Measurements from ENCODE around the gene PLEKHM2. TPM values are rescaled to one million over a fixed set of nuclear protein-coding genes. Genes with fewer than 3 reads are reported as not detected.

The PLEKHM2 gene
- total RNA-seq, 1 experiment from 2014 or later = 45.9 TPM

- DNase-seq = no peak
- H3K9ac ChIP-seq (ENCODE audit: extremely low read depth, insufficient read length, low read length) = no peak overlapping the region
- H2BK12ac ChIP-seq (ENCODE audit: insufficient read length, low read depth, low read length) = no peak overlapping the region
- no peak overlapping the region for H2BK120ac ChIP-seq (ENCODE audit: low read depth, low read length, poor library complexity, severe bottlenecking)
- H3K27me3 Mint-ChIP-seq (ENCODE audit: low read depth) = no peaks in the 10 kb centered on the region
- no peak overlapping the region for H4K8ac ChIP-seq (replicated peaks; ENCODE audit: insufficient read length, low read depth, low read length)
- H3K9me3 ChIP-seq (ENCODE audit: control insufficient read depth, low read depth, low read length) = no peaks in the 10 kb centered on the region
- peaks cover 9 to 16% of the 10 kb centered on the region in 2 experiments for H3K4me1 Mint-ChIP-seq
- no peak overlapping the region for H3K27ac ChIP-seq (ENCODE audit: insufficient read length, low read depth, low read length)
- H3K27me3 ChIP-seq (ENCODE audit: insufficient read depth, low read length) = no peaks in the 10 kb centered on the region
- no peak overlapping the region for H3K4me2 ChIP-seq (ENCODE audit: insufficient read depth, insufficient read length, low read length)
- no peaks in the 10 kb centered on the region for H4K20me1 ChIP-seq (ENCODE audit: control insufficient read depth, insufficient read depth, insufficient read length)
- no peak overlapping the region for H3K56ac ChIP-seq (ENCODE audit: insufficient read length, low read depth, low read length)
- H2BK15ac ChIP-seq (ENCODE audit: low read depth, low read length) = no peak overlapping the region
- H2BK5ac ChIP-seq (ENCODE audit: insufficient read length, low read length) = no peak overlapping the region
- H4K91ac ChIP-seq (ENCODE audit: insufficient read length, low read depth, low read length) = no peak overlapping the region
- H3K4ac ChIP-seq (ENCODE audit: low read depth, low read length) = no peak overlapping the region
- no peak overlapping the region for H3K18ac ChIP-seq (ENCODE audit: insufficient read length, low read depth, low read length)
- H3K27ac Mint-ChIP-seq = no peak overlapping the region
- H3K4me1 ChIP-seq (ENCODE audit: insufficient read depth, low read length) = no peaks in the 10 kb centered on the region; the same call in 1 of the 2 replicates
- no peak overlapping the region for H4K5ac ChIP-seq (ENCODE audit: insufficient read length, low read depth, low read length)
- no peaks in the 10 kb centered on the region for H3K23me2 ChIP-seq (ENCODE audit: insufficient read length, low read depth, low read length, poor library complexity, severe bottlenecking)
- no peak overlapping the region for H2AK5ac ChIP-seq (ENCODE audit: insufficient read length, low read length)
- no CpG with 5 or more reads among the region's 3 CpGs for WGBS (ENCODE audit: extremely low coverage, insufficient read length, low lambda C conversion rate)
- no peak overlapping the region for H2AFZ ChIP-seq (ENCODE audit: low read length)
- H3K79me2 ChIP-seq (ENCODE audit: insufficient read depth, low read length) = no peaks in the 10 kb centered on the region
- no peak overlapping the region for H2BK20ac ChIP-seq (ENCODE audit: low read depth, low read length, poor library complexity, severe bottlenecking)
- no peak overlapping the region for H3K4me3 Mint-ChIP-seq
- no peak overlapping the region for H3T11ph ChIP-seq (ENCODE audit: low read length)
- no peak overlapping the region for H3K14ac ChIP-seq (ENCODE audit: insufficient read depth, low read length)
- no peak overlapping the region for H3K23ac ChIP-seq (ENCODE audit: insufficient read length, low read depth, low read length)
- no peaks in the 10 kb centered on the region for H3K79me1 ChIP-seq (ENCODE audit: insufficient read depth, low read depth, low read length, poor library complexity, severe bottlenecking)
- H3K9me3 Mint-ChIP-seq = no peaks in the 10 kb centered on the region
- peaks cover 19 to 43% (median 38%) of the 10 kb centered on the region in 3 experiments; a peak in 6 of 7 replicates for H3K36me3 Mint-ChIP-seq (ENCODE audit: insufficient read depth in 1 of 3, low read depth in 3 of 3)
- TF ChIP-seq CTCF (conservative IDR thresholded peaks at IDR 0.05) = no peak
These were observed 20.2 kb upstream of the PLEKHM2 start for GRCh38 chr1:15663925-15664324.
